Spleen (tissue), 7 donors: ENCODE results near the gene WFDC5.

Experiments
- POLR2A ChIP-seq, 3 donors: fragments of 450-650 bp; IDR thresholded peaks; one replicate each; pipeline ENCODE4 v1.5.1; 2017; ENCODE audit warnings: antibody characterized with exemption in 3 of 3, mild to moderate bottlenecking in 1 of 3
- TF ChIP-seq, protein P1 (sequence below), 11 experiments: fragments of 200-600 bp in 7 of 11; fragments of 450-650 bp in 4 of 11; sonication (generic) in 4 of 11; IDR thresholded peaks in 8 of 11; conservative IDR thresholded peaks in 3 of 11; 1 replicate in 7 of 11; 2 replicates in 4 of 11; pipeline versions ENCODE4 v1.4.0 to v1.8.0; 2016 to 2021; ENCODE audit warnings: antibody characterized with exemption in 11 of 11, inconsistent platforms in 4 of 11, mild to moderate bottlenecking in 1 of 11
- donor health status: DM: no; HTN: no; CAD: no; lungs with moderate emphysema.
- donor health status: DM: no; HTN: no; CAD: no.
- donor health status: DM: no; HTN: no; CAD: no.

DNA sequence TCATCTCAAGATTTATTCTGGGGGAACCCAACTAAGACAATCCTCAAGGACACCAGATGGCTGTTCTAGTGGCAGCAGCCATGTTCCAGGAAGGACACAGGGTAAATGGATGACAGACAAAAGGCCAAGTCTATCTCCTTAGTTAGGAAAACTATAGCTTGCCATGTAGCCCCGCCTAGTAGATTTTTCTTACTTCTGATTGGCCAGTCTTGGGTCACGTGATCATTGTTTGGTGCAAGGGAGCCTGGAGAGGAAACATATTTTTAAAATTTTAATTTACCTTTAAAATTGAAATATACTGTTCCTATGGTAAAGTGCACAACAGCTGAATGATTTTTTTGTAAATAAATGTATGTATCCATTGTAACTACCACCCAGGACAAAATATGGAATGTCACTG, 9.7 kb downstream of the WFDC5 start:
- TF ChIP-seq, protein P1, sequence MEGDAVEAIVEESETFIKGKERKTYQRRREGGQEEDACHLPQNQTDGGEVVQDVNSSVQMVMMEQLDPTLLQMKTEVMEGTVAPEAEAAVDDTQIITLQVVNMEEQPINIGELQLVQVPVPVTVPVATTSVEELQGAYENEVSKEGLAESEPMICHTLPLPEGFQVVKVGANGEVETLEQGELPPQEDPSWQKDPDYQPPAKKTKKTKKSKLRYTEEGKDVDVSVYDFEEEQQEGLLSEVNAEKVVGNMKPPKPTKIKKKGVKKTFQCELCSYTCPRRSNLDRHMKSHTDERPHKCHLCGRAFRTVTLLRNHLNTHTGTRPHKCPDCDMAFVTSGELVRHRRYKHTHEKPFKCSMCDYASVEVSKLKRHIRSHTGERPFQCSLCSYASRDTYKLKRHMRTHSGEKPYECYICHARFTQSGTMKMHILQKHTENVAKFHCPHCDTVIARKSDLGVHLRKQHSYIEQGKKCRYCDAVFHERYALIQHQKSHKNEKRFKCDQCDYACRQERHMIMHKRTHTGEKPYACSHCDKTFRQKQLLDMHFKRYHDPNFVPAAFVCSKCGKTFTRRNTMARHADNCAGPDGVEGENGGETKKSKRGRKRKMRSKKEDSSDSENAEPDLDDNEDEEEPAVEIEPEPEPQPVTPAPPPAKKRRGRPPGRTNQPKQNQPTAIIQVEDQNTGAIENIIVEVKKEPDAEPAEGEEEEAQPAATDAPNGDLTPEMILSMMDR (IDR thresholded peaks at IDR 0.05 in 8 of 11, conservative IDR thresholded peaks at IDR 0.05 in 3 of 11) = no peak
- TF ChIP-seq POLR2A (IDR thresholded peaks at IDR 0.05) = no peak
